Stimulated activated CD8-positive, alpha-beta memory T cell treated with anti-CD3 and anti-CD28 coated beads, Interleukin-2, amount 100 ng/mL, for 48 hours (primary cell): ENCODE data around the gene KRT34.
A peak's percentile ranks its signal among the peaks of the same experiment; 100 is the strongest.
"Not testable (repeated sequence)": the region's sequence is repeated elsewhere in the genome, so short reads cannot be mapped to it uniquely, and the experiment has no call there.

Source experiments
- DNase-seq, 2 donors: peaks; one replicate each; pipeline ENCODE4 v3.0.0-alpha.2; 2020; ENCODE audit warnings: low read depth in 2 of 2

Gene KRT34

GRCh38 chr17:41367426-41368075 is 14.6 kb downstream of the KRT34 start:
- DNase-seq, result no peak

- DNase-seq, result no peak
Observed at GRCh38 chr17:41366070-41366469, 16.0 kb downstream of the KRT34 start.

GRCh38 chr17:41363881-41364280 is 18.2 kb downstream of the KRT34 start:
- no peak for DNase-seq

GRCh38 chr17:41360296-41360995 is 21.7 kb downstream of the KRT34 start:
- no peak for DNase-seq

- DNase-seq, result no peak
Observed at GRCh38 chr17:41354536-41354935, 27.6 kb downstream of the KRT34 start.

GRCh38 chr17:41352597-41353366 is 29.3 kb downstream of the KRT34 start:
- DNase-seq, result no peak

- no peak for DNase-seq
Observed at GRCh38 chr17:41351177-41351576, 30.9 kb downstream of the KRT34 start.

GRCh38 chr17:41350381-41350878 is 31.7 kb downstream of the KRT34 start, which contains the start of gene KRT33A:
Gene KRT33A (minus strand): TSS chr17:41350828. CDS start chr17:41350767, 61 bp downstream.
- not testable (repeated sequence) for DNase-seq

GRCh38 chr17:41347869-41348760 is 34.0 kb downstream of the KRT34 start:
- DNase-seq, result no peak

GRCh38 chr17:41346421-41346820 is 35.7 kb downstream of the KRT34 start:
- DNase-seq, result not testable (repeated sequence)

GRCh38 chr17:41345992-41346391 is 36.1 kb downstream of the KRT34 start:
- no peak for DNase-seq

- no peak for DNase-seq
Observed at GRCh38 chr17:41343029-41343428, 39.1 kb downstream of the KRT34 start.

GRCh38 chr17:41340934-41341861 is 40.9 kb downstream of the KRT34 start:
- DNase-seq, result peak; percentile 16 to 27

- DNase-seq, result no peak
Observed at GRCh38 chr17:41340494-41340893, 41.6 kb downstream of the KRT34 start.

GRCh38 chr17:41339571-41340172 is 42.4 kb downstream of the KRT34 start:
- DNase-seq, result no peak

GRCh38 chr17:41338961-41339485 is 43.1 kb downstream of the KRT34 start:
- DNase-seq, result no peak

GRCh38 chr17:41335747-41336146 is 46.4 kb downstream of the KRT34 start:
- DNase-seq, result no peak

GRCh38 chr17:41334385-41335305 is 47.5 kb downstream of the KRT34 start:
- no peak for DNase-seq
